HCT116 (cell line): ENCODE results near the gene PPDPF. TPM values are rescaled to one million over a fixed set of nuclear protein-coding genes. Genes with fewer than 3 reads are reported as not detected.

Source experiments
- ATAC-seq: fragments of 200-7000 bp; cut with Tn5 transposase; 2 replicates; pipeline ENCODE4 v1.9.1; 2020; ENCODE audit warnings: mild to moderate bottlenecking, moderate library complexity
- BruUV-seq: library from RNA; stranded (reverse); fragments of 400-500 nt; replicated peaks from 2 replicates; lab custom pipeline; 2021; lab: Mats Ljungman, UMichigan
- CTCF ChIA-PET: fragments of 300-600 bp; sonication (Branson Sonifier 250); formaldehyde crosslinking; loops from one replicate; lab custom pipeline; 2021; ENCODE audit warnings: antibody characterized with exemption; lab: Charles Lee
- POLR2A ChIA-PET: fragments of 300-600, 350-600 bp; sonication (Branson Sonifier 250); formaldehyde crosslinking; loops from one replicate; lab custom pipeline; 2021; ENCODE audit warnings: antibody characterized with exemption; lab: Charles Lee
- RAD21 ChIA-PET, 2 experiments: fragments of 300-600 bp; sonication (Branson Sonifier 250); formaldehyde crosslinking; loops; one replicate each; lab custom pipeline; 2023; ENCODE audit warnings: low total read pairs in 2 of 2; ENCODE audit not compliant: uncharacterized antibody in 2 of 2, unreplicated experiment in 2 of 2, low non-redundant PET in 1 of 2; lab: Charles Lee
- DNase-seq: peaks from one replicate; pipeline ENCODE4 v3.0.0-alpha.2; 2010; ENCODE audit warnings: low read depth, low spot score
- H2AFZ ChIP-seq: fragments of 200-600 bp; shearing (Covaris generic), sonication (generic); 2 replicates; pipeline ENCODE4 v1.6.1; 2017; ENCODE audit warnings: low read depth, mixed run types, mixed read lengths, antibody characterized with exemption, low read length; ENCODE audit not compliant: poor library complexity, severe bottlenecking
- H3K27ac ChIP-seq: 2 replicates; pipeline ENCODE4 v1.5.1; 2012; ENCODE audit warnings: low read depth, low read length
- H3K27me3 ChIP-seq: fragments of 200-600 bp; sonication (generic); 2 replicates; pipeline ENCODE4 v1.6.1; 2016; ENCODE audit warnings: mixed run types, low read length, mixed read lengths; ENCODE audit not compliant: insufficient read depth
- H3K36me3 ChIP-seq, 2 experiments: fragments of 200-500 bp in 1 of 2; fragments of 200-600 bp in 1 of 2; sonication (Bioruptor generic) in 1 of 2; sonication (generic) in 1 of 2; 2 replicates each; pipeline versions ENCODE4 v1.5.1 to v1.6.1; 2014 to 2016; ENCODE audit warnings: low read length in 2 of 2, inconsistent platforms in 1 of 2, mixed read lengths in 1 of 2, mixed run types in 1 of 2; ENCODE audit not compliant: insufficient read depth in 2 of 2, control insufficient read depth in 1 of 2
- H3K4me1 ChIP-seq, 2 experiments: fragments of 200-600 bp in 1 of 2; sonication (generic) in 1 of 2; 2 replicates each; pipeline versions ENCODE4 v1.5.1 to v1.6.1; 2012 to 2017; ENCODE audit warnings: low read length in 2 of 2, inconsistent platforms in 1 of 2, mild to moderate bottlenecking in 1 of 2, mixed read lengths in 1 of 2, mixed run types in 1 of 2, moderate library complexity in 1 of 2; ENCODE audit not compliant: insufficient read depth in 2 of 2, control insufficient read depth in 1 of 2
- H3K4me2 ChIP-seq: fragments of 200-600 bp; sonication (generic); 2 replicates; pipeline ENCODE4 v1.6.1; 2017; ENCODE audit warnings: mixed run types, low read length, mixed read lengths
- H3K4me3 ChIP-seq, 2 experiments: fragments of 200-600 bp in 1 of 2; sonication (generic) in 1 of 2; replicated peaks in 1 of 2; 2 replicates each; pipeline ENCODE4 v1.5.1; 2011 to 2016; ENCODE audit warnings: low read length in 2 of 2, control low read depth in 1 of 2, low read depth in 1 of 2, mild to moderate bottlenecking in 1 of 2, mixed read lengths in 1 of 2, mixed run types in 1 of 2
- H3K79me2 ChIP-seq: fragments of 200-600 bp; sonication (generic); 2 replicates; pipeline ENCODE4 v1.6.1; 2017; ENCODE audit warnings: mild to moderate bottlenecking, mixed run types, low read length, moderate library complexity, mixed read lengths; ENCODE audit not compliant: insufficient read depth
- H3K9ac ChIP-seq: fragments of 200-600 bp; sonication (generic); 2 replicates; pipeline ENCODE4 v1.6.1; 2016; ENCODE audit warnings: low read length, mixed read lengths
- H3K9me2 ChIP-seq: fragments of 200-600 bp; sonication (generic), shearing (Covaris generic); 2 replicates; pipeline ENCODE4 v1.6.1; 2017; ENCODE audit warnings: mixed run types, mild to moderate bottlenecking, moderate library complexity; ENCODE audit not compliant: insufficient read depth
- H3K9me3 ChIP-seq, 2 experiments: fragments of 200-500 bp in 1 of 2; fragments of 200-600 bp in 1 of 2; sonication (Bioruptor generic) in 1 of 2; sonication (generic) in 1 of 2; 2 replicates each; pipeline ENCODE4 v1.6.1; 2014 to 2017; ENCODE audit warnings: low read length in 2 of 2, mixed read lengths in 2 of 2, inconsistent platforms in 1 of 2, low read depth in 1 of 2, mild to moderate bottlenecking in 1 of 2, mixed run types in 1 of 2, moderate library complexity in 1 of 2; ENCODE audit not compliant: control insufficient read depth in 1 of 2, insufficient read depth in 1 of 2
- H4K20me1 ChIP-seq: fragments of 200-600 bp; sonication (generic), shearing (Covaris generic); 2 replicates; pipeline ENCODE4 v1.6.1; 2017; ENCODE audit warnings: mixed run types, mild to moderate bottlenecking, moderate library complexity; ENCODE audit not compliant: insufficient read depth
- CBX3 ChIP-seq: IDR thresholded peaks from 2 replicates; pipeline ENCODE4 v1.6.1; 2012; ENCODE audit warnings: low read depth
- CTCF ChIP-seq, 3 experiments: fragments of 200-600 bp in 1 of 3; sonication (generic) in 1 of 3; IDR thresholded peaks in 2 of 3; conservative IDR thresholded peaks in 1 of 3; 2 replicates each; pipeline ENCODE4 v1.5.1; 2012 to 2017; ENCODE audit warnings: low read depth in 2 of 3, low read length in 2 of 3, antibody characterized with exemption in 1 of 3, borderline replicate concordance in 1 of 3, control low read depth in 1 of 3, mild to moderate bottlenecking in 1 of 3, mixed read lengths in 1 of 3, mixed run types in 1 of 3, moderate library complexity in 1 of 3; ENCODE audit not compliant: insufficient read depth in 1 of 3
- EGR1 ChIP-seq: IDR thresholded peaks from 2 replicates; pipeline ENCODE4 v1.6.1; 2012; ENCODE audit warnings: low read depth
- ELF1 ChIP-seq: IDR thresholded peaks from 2 replicates; pipeline ENCODE4 v1.6.1; 2012; ENCODE audit warnings: low read depth, borderline replicate concordance
- EZH2phosphoT487 ChIP-seq: fragments of 200-600 bp; IDR thresholded peaks from 2 replicates; pipeline ENCODE4 v1.6.1; 2018; ENCODE audit warnings: antibody characterized with exemption, borderline replicate concordance
- RAD21 ChIP-seq: IDR thresholded peaks from 2 replicates; pipeline ENCODE4 v1.6.1; 2012; ENCODE audit warnings: low read depth, mild to moderate bottlenecking
- REST ChIP-seq: IDR thresholded peaks from 2 replicates; pipeline ENCODE4 v1.6.1; 2012; ENCODE audit warnings: low read depth
- TCF7L2 ChIP-seq: IDR thresholded peaks from 2 replicates; pipeline ENCODE4 v1.7.0; 2011; ENCODE audit warnings: borderline replicate concordance, inconsistent platforms; ENCODE audit not compliant: insufficient read depth, insufficient read length; ENCODE audit errors: extremely low read depth
- YY1 ChIP-seq: IDR thresholded peaks from 2 replicates; pipeline ENCODE4 v1.6.1; 2011; ENCODE audit warnings: low read length, low read depth, moderate library complexity, mild to moderate bottlenecking; ENCODE audit not compliant: insufficient replicate concordance; ENCODE audit errors: extremely low read depth
- ZFX ChIP-seq: fragments of 450-650 bp; IDR thresholded peaks from 2 replicates; pipeline ENCODE4 v1.6.1; 2017
- intact Hi-C: fragments of 100-400 bp; cut with micrococcal nuclease; formaldehyde crosslinking; loops from 2 replicates; pipeline ENCODE4 v1.10.0; 2022
- total RNA-seq: library from RNA; stranded (reverse); gene quantifications from one replicate; pipeline ENCODE4 v1.2.1, GENCODE V29; 2021; ENCODE audit not compliant: unreplicated experiment

Gene PPDPF
- total RNA-seq, 1 experiment from 2014 or later, result 346 TPM

GRCh38 chr20:63471002-63471716, 49.4 kb upstream of the PPDPF start:
- Histone ChIP-seq H4K20me1 (no peaks in the 10 kb centered on the region), H3K27me3 (no peaks in the 10 kb centered on the region), H3K27ac (no peak overlapping the region; the same call in 1 of the 2 replicates), H3K36me3 (no peaks in the 10 kb centered on the region), H3K9ac (peak overlapping the region; percentile 84), H3K79me2 (peaks cover 55% of the 10 kb centered on the region), H3K9me2 (no peaks in the 10 kb centered on the region), H3K4me3 (peak overlapping the region; percentile 62 to 77), H3K9me3 (no peaks in the 10 kb centered on the region), H2AFZ (no peak overlapping the region), H3K4me2 (peak overlapping the region; percentile 82), H3K4me1 (peaks cover 0 to 11% of the 10 kb centered on the region in 2 experiments; a peak in 1 of 4 replicates)
- ChIA-PET POLR2A (no interaction called here), CTCF (interaction anchor here (1.2 kb wide), 1 partner anchor 567 kb away, joined by 3 read pairs; no protein-coding TSS in a partner anchor), RAD21 (interaction anchor here in 1 of 2 experiments (0.7 kb wide), 1 partner anchor 34 kb away, joined by 8 read pairs; no protein-coding TSS in a partner anchor)
- intact Hi-C loops, result no loop called here
- DNase-seq (no peak), ATAC-seq (no peak; the same call in 1 of the 2 replicates)
- TF ChIP-seq YY1, result no peak
- no TSS peak for BruUV-seq

- Histone ChIP-seq H4K20me1 (no peaks in the 10 kb centered on the region), H3K4me2 (peak overlapping the region; percentile 82), H3K9ac (peak overlapping the region; percentile 84), H2AFZ (no peak overlapping the region), H3K9me3 (no peaks in the 10 kb centered on the region), H3K9me2 (no peaks in the 10 kb centered on the region), H3K27ac (peak overlapping the region; percentile 77; the same call in 1 of the 2 replicates), H3K79me2 (peaks cover 53% of the 10 kb centered on the region), H3K4me3 (peak overlapping the region; percentile 62 to 77), H3K27me3 (no peaks in the 10 kb centered on the region), H3K36me3 (no peaks in the 10 kb centered on the region), H3K4me1 (peaks cover 0 to 11% of the 10 kb centered on the region in 2 experiments; a peak in 1 of 4 replicates)
- RAD21 ChIA-PET, result interaction anchor here in 1 of 2 experiments (0.7 kb wide), 1 partner anchor 34 kb away, joined by 8 read pairs; no protein-coding TSS in a partner anchor
- ATAC-seq (peak; percentile 26), DNase-seq (no peak)
- POLR2A ChIA-PET, result no interaction called here
- BruUV-seq, result no TSS peak
- CTCF ChIA-PET, result no interaction called here
- TF ChIP-seq REST, result no peak
- TF ChIP-seq EZH2phosphoT487, result no peak
- no peak for TF ChIP-seq RAD21
- TF ChIP-seq EGR1, result no peak
- no peak for TF ChIP-seq ZFX
- TF ChIP-seq ELF1, result no peak
- no peak for TF ChIP-seq TCF7L2
- TF ChIP-seq CBX3, result no peak
- no peak for TF ChIP-seq CTCF (IDR thresholded peaks at IDR 0.05 in 2 of 3, conservative IDR thresholded peaks at IDR 0.05 in 1 of 3; ENCODE audit: borderline replicate concordance in 1 of 3, insufficient read depth in 1 of 3, low read depth in 2 of 3, low read length in 2 of 3)
- intact Hi-C loops, result no loop called here
These were observed 48.9 kb upstream of the PPDPF start for GRCh38 chr20:63471717-63471980.
